Myocyte (in vitro differentiated cells): Measurements from ENCODE around the gene GOLGA6D. TPM values are rescaled to one million over a fixed set of nuclear protein-coding genes. Genes with fewer than 3 reads are reported as not detected.
"Not testable (repeated sequence)": the region's sequence is repeated elsewhere in the genome, so short reads cannot be mapped to it uniquely, and the experiment has no call there.

Experiments
- DNase-seq: peaks from one replicate; pipeline ENCODE4 v3.0.0-alpha.2; 2012; ENCODE audit warnings: low read depth
- polyA plus RNA-seq: library from polyadenylated mRNA; unstranded; fragments of >200 nt; gene quantifications from one replicate; pipeline ENCODE4 v1.2.1, GENCODE V29; 2012; ENCODE audit warnings: missing spikeins
- total RNA-seq: library from RNA; depleted of rRNA; stranded (reverse); fragments of >200 nt; gene quantifications from 2 replicates; pipeline ENCODE4 v1.2.3, GENCODE V29; 2014

Gene GOLGA6D
- not detected in 2 replicates for total RNA-seq
- 0.08 TPM for polyA plus RNA-seq

- DNase-seq, result not testable (repeated sequence)
Observed at GRCh38 chr15:75282572-75282971, at the start of gene GOLGA6D. GOLGA6D (plus strand) TSS chr15:75282835; CDS start chr15:75282876, 41 bp downstream.

GRCh38 chr15:75233504-75234190 lies 49.0 kb upstream of the GOLGA6D start:
- no peak for DNase-seq

GRCh38 chr15:75234191-75234810 lies 48.3 kb upstream of the GOLGA6D start:
- no peak for DNase-seq

GRCh38 chr15:75235051-75235673 lies 47.5 kb upstream of the GOLGA6D start:
- DNase-seq, result no peak

- DNase-seq, result no peak
Observed at GRCh38 chr15:75235760-75236729, 46.6 kb upstream of the GOLGA6D start.

GRCh38 chr15:75237316-75237982 lies 45.2 kb upstream of the GOLGA6D start:
- DNase-seq, result no peak

GRCh38 chr15:75238150-75238549 lies 44.5 kb upstream of the GOLGA6D start:
- no peak for DNase-seq

GRCh38 chr15:75245741-75246140 lies 36.9 kb upstream of the GOLGA6D start:
- DNase-seq, result not testable (repeated sequence)

GRCh38 chr15:75248991-75249390 lies 33.6 kb upstream of the GOLGA6D start:
- not testable (repeated sequence) for DNase-seq

GRCh38 chr15:75249726-75250125 lies 32.9 kb upstream of the GOLGA6D start:
- no peak for DNase-seq

GRCh38 chr15:75251343-75251742 lies 31.3 kb upstream of the GOLGA6D start:
- DNase-seq, result not testable (repeated sequence)

- DNase-seq, result not testable (repeated sequence)
Observed at GRCh38 chr15:75252285-75252684, 30.4 kb upstream of the GOLGA6D start.

GRCh38 chr15:75258034-75258433 lies 24.6 kb upstream of the GOLGA6D start, which contains the start of gene GOLGA6C:
GOLGA6C (plus strand) TSS chr15:75258334; CDS start chr15:75258599, 265 bp downstream.
- not testable (repeated sequence) for DNase-seq

GRCh38 chr15:75258620-75259343 lies 23.9 kb upstream of the GOLGA6D start:
- not testable (repeated sequence) for DNase-seq

GRCh38 chr15:75259873-75260272 lies 22.8 kb upstream of the GOLGA6D start:
- DNase-seq, result not testable (repeated sequence)

GRCh38 chr15:75273751-75274359 lies 8.8 kb upstream of the GOLGA6D start:
- not testable (repeated sequence) for DNase-seq

- peak; percentile 11 for DNase-seq
Observed at GRCh38 chr15:75274509-75275107, 8.0 kb upstream of the GOLGA6D start.

- DNase-seq, result not testable (repeated sequence)
Observed at GRCh38 chr15:75275617-75276016, 7.0 kb upstream of the GOLGA6D start.

- DNase-seq, result not testable (repeated sequence)
Observed at GRCh38 chr15:75278497-75278896, 4.1 kb upstream of the GOLGA6D start.
